GM21786 (cell line): ENCODE results near the gene UNC93A.

ENCODE experiments used
- ATAC-seq: cut with Tn5 transposase; IDR thresholded peaks from one replicate; pipeline ENCODE4 v1.9.1; 2021; ENCODE audit not compliant: unreplicated experiment

The UNC93A gene

GRCh38 chr6:167293088-167293589, 2.0 kb downstream of the UNC93A start:
- no peak for ATAC-seq

GRCh38 chr6:167293590-167294091, 2.5 kb downstream of the UNC93A start:
- no peak for ATAC-seq

GRCh38 chr6:167294241-167294640, 3.1 kb downstream of the UNC93A start:
- ATAC-seq = no peak

GRCh38 chr6:167294651-167295494, 3.8 kb downstream of the UNC93A start:
- no peak for ATAC-seq

GRCh38 chr6:167295495-167296292, 4.6 kb downstream of the UNC93A start:
- no peak for ATAC-seq

- ATAC-seq = no peak
These were observed 5.2 kb downstream of the UNC93A start for GRCh38 chr6:167296293-167296690.

GRCh38 chr6:167296902-167297301, 5.8 kb downstream of the UNC93A start:
- ATAC-seq = no peak

GRCh38 chr6:167298127-167298526, 7.0 kb downstream of the UNC93A start:
- no peak for ATAC-seq

- ATAC-seq = no peak
These were observed 8.7 kb downstream of the UNC93A start for GRCh38 chr6:167299641-167300308.

GRCh38 chr6:167300902-167301777, 10.0 kb downstream of the UNC93A start:
- ATAC-seq = no peak

- no peak for ATAC-seq
These were observed 11.0 kb downstream of the UNC93A start for GRCh38 chr6:167302074-167302473.

- ATAC-seq = no peak
These were observed 11.7 kb downstream of the UNC93A start for GRCh38 chr6:167302796-167303195.

- no peak for ATAC-seq
These were observed 12.8 kb downstream of the UNC93A start for GRCh38 chr6:167303675-167304625.

GRCh38 chr6:167304912-167305311, 13.8 kb downstream of the UNC93A start:
- no peak for ATAC-seq

- ATAC-seq = no peak
These were observed 14.7 kb downstream of the UNC93A start for GRCh38 chr6:167305796-167306195.

GRCh38 chr6:167306401-167306998, 15.4 kb downstream of the UNC93A start:
- no peak for ATAC-seq

GRCh38 chr6:167307342-167307955, 16.3 kb downstream of the UNC93A start:
- ATAC-seq = no peak

GRCh38 chr6:167308207-167308606, 17.1 kb downstream of the UNC93A start:
- ATAC-seq = no peak
